Measurements from ENCODE around the gene MFSD2A.
"Not testable (repeated sequence)": the region's sequence is repeated elsewhere in the genome, so short reads cannot be mapped to it uniquely, and the experiment has no call there.

Gene MFSD2A

GRCh38 chr1:39940980-39941871 is 13.7 kb upstream of the MFSD2A start:
- no peak for DNase-seq

GRCh38 chr1:39943471-39944290 is 11.3 kb upstream of the MFSD2A start:
- no peak for DNase-seq

GRCh38 chr1:39944410-39945112 is 10.4 kb upstream of the MFSD2A start:
- no peak for DNase-seq

- no peak for DNase-seq
Observed at GRCh38 chr1:39946216-39946615, 8.7 kb upstream of the MFSD2A start.

- DNase-seq, result no peak
Observed at GRCh38 chr1:39947260-39947659, 7.7 kb upstream of the MFSD2A start.

GRCh38 chr1:39949891-39950290 is 5.1 kb upstream of the MFSD2A start:
- DNase-seq, result no peak

- DNase-seq, result no peak
Observed at GRCh38 chr1:39951926-39952325, 3.0 kb upstream of the MFSD2A start.

- DNase-seq, result no peak
Observed at GRCh38 chr1:39952359-39953110, 2.4 kb upstream of the MFSD2A start.

- DNase-seq, result no peak
Observed at GRCh38 chr1:39954324-39954869, 548 bp upstream of the MFSD2A start.

- peak; percentile 11 for DNase-seq
Observed at GRCh38 chr1:39955547-39956539, 898 bp downstream of the MFSD2A start.

- no peak for DNase-seq
Observed at GRCh38 chr1:39957299-39958015, 2.5 kb downstream of the MFSD2A start.

- DNase-seq, result no peak
Observed at GRCh38 chr1:39958403-39959200, 3.7 kb downstream of the MFSD2A start.

GRCh38 chr1:39959651-39960333 is 4.8 kb downstream of the MFSD2A start:
- no peak for DNase-seq

- peak; percentile 62 for DNase-seq
Observed at GRCh38 chr1:39960431-39960958, 5.5 kb downstream of the MFSD2A start.

GRCh38 chr1:39962450-39962825 is 7.5 kb downstream of the MFSD2A start:
- DNase-seq, result no peak

- not testable (repeated sequence) for DNase-seq
Observed at GRCh38 chr1:39962964-39963363, 8.0 kb downstream of the MFSD2A start.

- DNase-seq, result no peak
Observed at GRCh38 chr1:39964552-39964951, 9.6 kb downstream of the MFSD2A start.

GRCh38 chr1:39965044-39965443 is 10.1 kb downstream of the MFSD2A start:
- peak; percentile 13 for DNase-seq

All from CD4-positive, alpha-beta T cell treated with Interferon gamma for 1 hour (primary cell).